NOMO-1 treated with DMSO at 0.1 percent for 48 hours (cell line): ENCODE data around the gene METTL9.
A peak's percentile ranks its signal among the peaks of the same experiment; 100 is the strongest.
"Not testable (repeated sequence)": the region's sequence is repeated elsewhere in the genome, so short reads cannot be mapped to it uniquely, and the experiment has no call there.

Experiments
- DNase-seq: peaks from one replicate; lab custom pipeline; 2025; ENCODE audit not compliant: unreplicated experiment; lab: John Stamatoyannopoulos, UW

Gene METTL9

DNA sequence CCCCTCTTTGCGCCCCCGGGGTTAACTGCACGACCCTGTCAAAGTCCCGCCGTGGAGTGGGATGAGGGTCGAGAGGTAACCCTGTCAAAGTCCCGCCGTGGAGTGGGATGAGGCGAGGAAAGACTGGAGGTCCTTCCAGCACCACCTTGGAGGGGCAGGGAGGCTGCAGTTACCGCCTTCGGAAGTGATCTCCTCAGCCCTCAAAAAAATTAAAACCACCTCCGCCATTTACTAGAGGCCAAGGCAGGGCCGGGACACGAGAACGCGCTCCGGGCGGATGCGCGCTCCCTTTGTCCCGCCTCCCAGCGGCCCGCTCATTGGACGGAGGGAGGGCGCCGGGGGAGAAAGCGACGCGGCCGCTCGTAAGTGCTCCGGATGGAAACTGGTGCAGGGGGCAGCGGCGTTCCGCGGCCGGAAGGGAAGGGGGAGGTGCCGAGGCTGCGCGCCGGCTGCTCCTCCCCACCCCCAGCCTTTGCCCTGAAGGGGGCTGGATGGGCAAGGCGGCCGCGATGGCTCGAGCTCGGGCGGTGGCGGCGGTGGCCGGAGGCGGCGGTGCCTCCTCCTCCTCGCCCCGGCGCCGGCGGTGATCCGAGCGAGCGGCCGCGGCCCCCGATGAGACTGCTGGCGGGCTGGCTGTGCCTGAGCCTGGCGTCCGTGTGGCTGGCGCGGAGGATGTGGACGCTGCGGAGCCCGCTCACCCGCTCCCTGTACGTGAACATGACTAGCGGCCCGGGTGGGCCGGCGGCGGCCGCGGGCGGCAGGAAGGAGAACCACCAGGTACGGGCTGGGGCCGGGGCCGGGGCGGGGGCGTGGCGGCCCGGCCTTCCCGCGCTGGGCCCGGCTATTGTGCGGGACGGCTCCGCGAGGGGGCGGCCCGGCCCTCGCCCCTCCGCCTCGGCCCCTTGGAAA lies at the start of gene METTL9:
Gene METTL9, plus strand, starts transcription at position 456 of the 909 bp plus-strand sequence. Its CDS starts 157 bp downstream, at position 613.
- peak; percentile 92 for DNase-seq

DNA sequence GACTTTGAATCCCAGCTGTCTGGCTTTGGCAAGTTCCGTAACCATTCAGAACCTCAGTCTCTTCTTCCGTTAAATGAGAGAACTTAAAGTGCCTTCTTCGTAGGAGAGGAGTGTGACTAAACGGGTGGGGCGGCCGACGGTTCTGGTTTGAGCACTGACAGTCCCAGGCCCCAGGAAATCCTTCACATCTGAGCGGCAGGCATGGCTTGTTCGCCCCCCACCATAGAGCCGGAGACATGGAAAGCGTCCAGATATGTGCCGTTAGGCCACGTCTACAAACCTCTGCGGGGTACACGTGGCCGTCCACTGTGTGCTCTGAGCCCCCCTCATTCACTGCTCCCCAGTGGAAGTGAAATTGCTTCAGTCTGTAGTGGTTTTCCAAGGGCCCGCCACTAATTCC lies 49.4 kb upstream of the METTL9 start:
- DNase-seq: not testable (repeated sequence)

DNA sequence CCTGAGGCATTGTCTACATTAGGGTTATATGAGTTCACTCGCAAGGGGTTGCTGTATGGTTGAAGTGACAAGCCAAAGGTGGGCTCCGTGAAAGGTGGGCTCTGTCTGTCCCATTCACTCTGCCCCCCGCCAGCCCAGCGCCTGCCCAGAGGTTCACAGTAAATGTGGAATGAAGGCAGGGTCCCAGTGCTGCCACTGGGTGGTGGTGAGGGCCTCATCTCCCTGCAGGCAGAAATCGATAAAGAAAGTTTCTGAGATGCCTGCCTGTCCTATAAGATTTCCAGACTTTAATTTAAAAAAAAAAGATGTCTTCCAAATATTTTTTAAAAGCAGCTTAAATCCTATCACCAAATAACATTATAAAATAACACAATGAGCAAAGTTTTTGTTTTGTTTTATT lies 48.9 kb upstream of the METTL9 start:
- not testable (repeated sequence) for DNase-seq

DNA sequence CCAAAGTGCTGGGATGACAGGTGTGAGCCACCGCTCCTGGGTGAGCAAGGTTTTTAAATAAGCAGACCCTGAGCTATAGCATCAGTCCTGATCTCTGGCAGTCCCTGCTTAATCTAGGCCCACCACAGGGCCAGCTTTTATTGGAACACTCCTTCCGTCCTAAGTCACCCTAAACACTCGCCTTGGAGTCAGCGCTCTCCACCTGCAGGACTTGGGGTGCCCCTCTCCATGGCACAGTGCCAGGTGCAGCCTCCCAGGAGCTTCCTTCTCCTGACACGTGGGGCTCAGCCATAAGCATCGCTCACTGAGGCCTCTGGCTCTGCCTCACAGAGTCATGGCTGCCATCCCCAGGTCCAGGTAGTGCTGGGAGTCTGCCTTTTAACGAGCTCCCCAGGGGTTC lies 48.3 kb upstream of the METTL9 start:
- DNase-seq: not testable (repeated sequence)

DNA sequence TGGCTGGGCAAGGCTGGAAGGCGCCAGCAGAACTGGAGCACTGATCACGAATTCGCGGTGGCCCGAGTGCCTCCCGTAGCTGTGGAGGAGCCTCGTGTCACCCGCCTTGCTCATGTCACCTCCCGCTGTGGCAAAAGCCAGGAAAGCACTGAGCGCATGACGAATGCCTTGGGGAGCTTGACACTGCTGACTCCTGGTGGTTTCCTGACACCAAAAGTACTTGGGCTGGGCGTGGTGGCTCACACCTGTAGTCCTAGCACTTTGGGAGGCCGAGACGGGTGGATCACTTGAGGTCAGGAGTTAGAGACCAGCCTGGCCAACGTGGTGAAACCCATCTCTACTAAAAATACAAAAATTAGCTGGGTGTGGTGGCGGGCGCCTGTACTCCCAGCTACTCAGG lies 47.8 kb upstream of the METTL9 start:
- DNase-seq: not testable (repeated sequence)

DNA sequence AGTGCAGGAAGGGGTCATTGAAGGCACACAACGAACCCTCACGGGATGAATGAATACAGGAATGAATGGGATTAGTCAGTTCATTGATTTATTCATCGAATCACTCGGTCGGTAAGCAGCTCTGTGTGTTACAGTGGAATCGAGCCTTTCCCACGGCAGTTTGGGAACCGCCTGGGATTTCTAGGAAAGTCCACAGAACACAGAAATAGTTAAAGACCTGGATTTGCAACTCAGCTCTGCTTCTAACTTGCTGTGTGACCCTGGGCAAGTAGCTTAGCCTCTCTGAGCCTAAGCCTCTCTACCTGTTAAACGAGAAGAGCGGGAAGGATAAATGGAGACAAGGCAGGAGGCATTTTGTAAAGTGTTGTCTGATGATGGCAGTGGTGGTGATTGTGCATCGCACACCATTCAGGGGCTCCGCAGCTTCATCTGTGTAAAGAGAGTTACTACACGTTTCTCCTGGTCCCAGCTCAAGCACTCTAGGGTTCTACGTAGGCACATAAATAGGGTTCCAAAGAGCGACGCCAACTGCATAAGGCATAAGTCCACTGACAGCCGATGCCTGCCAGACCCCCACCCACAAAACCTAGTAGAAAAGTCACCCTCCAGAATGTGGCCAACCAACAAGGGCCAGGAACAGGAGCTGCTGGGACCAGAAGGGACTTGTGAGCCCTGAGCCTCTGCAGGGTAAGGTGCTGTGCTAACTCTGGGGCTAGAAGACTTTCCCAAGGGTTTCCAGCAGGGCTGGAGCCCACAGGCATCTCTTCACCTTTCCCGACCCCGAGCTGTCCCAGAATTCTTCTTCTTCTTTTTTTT lies 45.7 kb upstream of the METTL9 start:
- DNase-seq: not testable (repeated sequence)

DNA sequence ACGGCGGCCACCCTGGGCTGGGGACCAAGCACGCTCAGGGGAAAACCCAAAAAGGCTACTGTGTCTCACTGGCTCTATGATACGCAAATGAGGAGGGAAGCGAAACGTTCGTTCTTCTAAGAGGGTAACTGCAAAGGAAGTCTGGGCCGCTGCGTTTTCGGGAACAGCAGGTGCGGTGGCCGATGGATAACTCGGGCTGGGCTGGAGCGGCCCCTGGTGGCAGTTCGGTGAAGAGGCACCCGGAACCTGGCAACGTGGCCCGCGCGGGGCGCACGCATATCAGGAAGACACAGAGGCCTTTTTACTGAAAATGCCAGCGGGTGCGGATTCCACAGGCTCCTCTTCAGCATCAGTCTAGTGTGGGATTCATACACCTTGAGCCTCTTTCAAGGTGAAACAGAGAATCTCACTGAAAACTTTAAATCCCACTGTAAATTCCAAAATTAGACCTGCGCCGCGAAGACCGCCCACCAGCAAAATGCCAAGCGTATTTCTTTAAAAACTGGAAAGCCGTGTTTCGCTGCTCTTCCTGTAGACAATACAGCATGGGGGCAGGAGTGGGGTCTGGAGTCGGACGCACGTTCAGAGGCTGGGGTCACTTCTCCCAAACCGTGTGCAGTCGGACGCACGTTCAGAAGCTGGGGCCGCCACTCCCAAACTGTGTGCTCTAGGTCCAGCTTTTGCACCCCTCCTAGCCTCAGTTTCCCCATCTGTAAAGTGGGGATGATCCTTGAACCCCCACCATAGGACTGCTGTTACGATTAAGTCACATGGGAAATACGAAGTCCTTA lies 44.4 kb upstream of the METTL9 start:
- peak; percentile 81 for DNase-seq

DNA sequence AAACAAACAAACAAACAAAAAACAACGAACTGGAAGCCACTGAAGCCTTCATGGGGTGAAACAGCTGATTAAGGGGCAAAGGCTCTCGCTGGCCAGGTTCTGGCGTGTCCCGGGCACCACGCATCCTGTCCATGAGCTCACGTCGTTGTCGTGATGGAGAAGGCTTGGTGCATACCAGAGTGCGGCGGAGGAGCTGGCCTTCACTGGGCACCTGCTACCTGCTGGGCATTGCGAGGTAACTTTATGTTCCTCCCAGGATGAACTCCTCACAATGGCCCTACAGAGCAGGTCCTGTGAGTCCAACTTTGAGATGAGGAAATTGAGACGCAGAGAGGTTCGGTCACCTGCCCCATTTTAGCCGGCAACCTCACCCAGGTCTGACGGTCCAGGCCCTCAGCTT lies 43.8 kb upstream of the METTL9 start:
- not testable (repeated sequence) for DNase-seq

DNA sequence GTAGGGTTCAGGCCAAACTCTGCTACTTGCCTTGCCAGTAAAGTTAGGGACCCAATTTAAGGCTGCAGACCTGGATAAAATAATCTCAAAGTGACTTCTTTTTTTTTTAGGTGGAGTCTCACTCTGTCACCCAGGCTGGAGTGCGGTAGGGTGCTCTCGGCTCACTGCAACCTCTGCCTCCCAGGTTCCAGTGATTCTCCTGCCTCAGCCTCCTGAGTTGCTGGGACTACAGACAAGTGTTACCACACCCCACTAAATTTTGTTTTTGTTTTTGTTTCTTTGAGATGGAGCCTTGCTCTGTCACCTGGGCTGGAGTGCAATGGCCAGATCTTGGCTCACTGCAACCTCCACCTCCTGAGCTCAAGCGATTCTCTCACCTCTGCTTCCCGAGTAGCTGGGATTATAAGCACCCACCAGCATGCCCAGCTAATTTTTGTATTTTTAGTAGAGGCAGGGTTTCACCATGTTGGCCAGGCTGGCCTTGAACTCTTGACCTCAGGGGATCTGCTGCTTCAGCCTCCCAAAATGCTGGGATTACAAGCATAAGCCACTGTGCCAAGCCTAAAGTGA lies 43.3 kb upstream of the METTL9 start:
- DNase-seq: not testable (repeated sequence)

DNA sequence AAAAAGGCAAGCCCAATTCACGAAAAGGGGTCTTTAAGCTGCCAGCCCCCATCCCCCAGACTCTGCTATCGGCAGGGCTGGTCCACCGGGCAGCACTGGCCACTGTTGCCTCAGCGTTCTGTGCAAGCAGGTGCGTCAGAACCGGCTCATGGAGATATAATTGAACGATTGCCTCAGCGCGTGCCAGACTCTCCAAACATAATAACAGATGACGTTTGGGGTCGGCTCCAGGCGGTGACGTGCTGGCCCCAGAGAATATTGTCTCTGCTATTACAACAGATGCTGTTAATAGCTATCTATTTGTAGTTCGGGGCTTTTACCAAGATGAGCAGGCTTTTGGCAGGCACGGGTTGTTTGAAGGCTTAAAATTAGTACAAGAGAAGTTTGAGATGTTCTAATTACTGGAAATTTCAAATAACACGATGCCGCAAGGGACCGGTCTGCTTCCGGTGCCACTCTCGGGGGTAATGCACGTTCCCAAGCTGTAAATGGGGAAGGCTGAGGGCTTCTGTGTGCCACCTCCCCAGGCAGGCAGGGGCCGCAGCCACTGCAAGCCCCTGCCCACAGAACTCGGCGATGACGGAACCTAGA lies 42.6 kb upstream of the METTL9 start:
- peak; percentile 21 for DNase-seq

DNA sequence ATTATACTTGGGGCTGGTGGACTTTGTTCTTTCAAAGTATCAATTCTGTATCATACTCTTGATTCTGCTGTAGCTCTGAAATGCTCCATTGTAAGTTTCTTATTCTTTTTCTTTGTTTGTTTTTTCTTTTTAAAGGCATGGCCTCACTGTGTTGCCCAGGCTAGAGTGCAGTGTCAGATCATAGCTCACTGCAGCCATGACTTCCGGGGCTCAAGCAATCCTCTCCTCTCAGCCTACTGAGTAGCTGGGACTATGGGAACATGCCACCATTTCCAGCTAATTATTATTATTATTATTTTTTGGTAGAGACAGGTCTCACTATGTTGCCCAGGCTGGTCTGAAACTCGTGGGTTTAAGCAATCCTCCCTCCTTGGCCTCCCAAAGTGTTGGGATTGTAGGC lies 38.9 kb upstream of the METTL9 start:
- no peak for DNase-seq

DNA sequence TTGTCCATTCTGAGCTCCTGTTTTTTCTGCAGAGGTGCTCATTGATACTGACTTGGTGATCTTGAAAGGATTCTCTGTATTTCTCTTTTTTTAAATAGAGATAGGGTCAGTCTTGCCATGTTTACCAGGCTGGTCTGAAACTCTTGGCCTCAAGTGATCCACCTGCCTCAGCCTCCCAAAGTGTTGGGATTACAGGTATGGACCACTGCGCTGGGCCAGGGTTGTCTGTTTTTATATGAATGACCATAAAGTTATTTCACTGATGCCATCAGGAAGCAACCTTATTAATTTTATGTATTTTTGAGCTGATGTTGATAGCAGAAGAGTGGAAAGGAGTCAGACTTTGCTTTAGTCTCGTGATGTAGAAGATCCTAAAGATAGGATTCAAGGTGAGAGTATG lies 35.7 kb upstream of the METTL9 start:
- no peak for DNase-seq

DNA sequence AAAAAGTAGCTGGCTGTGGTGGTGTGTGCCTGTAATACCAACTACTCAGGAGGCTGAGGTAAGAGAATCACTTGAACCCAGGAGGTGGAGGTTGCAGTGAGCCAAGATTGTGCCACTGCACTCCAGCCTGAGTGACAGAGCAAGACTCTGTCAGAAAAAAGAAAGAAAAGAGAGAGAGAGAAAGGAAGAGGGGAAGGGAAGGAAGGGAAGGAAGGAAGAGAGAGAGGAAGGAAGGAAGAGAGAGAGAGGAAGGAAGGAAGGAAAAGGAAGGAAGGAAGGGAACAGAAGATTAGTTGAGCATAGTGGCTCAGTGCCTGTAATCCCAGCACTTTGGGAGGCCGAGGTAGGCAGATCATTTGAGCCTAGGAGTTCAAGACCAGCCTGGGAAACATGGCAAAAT lies 35.0 kb upstream of the METTL9 start:
- DNase-seq: not testable (repeated sequence)

DNA sequence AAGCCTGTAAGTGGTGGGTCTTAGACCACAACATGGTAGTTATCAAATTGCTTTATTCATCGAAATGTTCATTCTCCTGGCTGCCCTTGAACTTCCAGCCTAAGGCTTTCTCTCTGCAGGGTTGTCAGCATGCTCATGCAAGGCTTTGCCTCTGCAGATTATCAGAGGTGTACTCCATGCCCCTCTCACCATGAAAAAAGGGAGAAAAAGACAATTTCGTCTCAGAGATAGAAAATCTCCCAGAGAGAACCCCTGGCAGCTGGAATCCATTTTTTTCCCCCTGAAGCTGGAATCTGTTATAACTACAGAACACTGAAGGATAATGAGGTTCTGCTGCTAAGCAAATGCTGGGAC lies 33.9 kb upstream of the METTL9 start:
- DNase-seq: no peak

DNA sequence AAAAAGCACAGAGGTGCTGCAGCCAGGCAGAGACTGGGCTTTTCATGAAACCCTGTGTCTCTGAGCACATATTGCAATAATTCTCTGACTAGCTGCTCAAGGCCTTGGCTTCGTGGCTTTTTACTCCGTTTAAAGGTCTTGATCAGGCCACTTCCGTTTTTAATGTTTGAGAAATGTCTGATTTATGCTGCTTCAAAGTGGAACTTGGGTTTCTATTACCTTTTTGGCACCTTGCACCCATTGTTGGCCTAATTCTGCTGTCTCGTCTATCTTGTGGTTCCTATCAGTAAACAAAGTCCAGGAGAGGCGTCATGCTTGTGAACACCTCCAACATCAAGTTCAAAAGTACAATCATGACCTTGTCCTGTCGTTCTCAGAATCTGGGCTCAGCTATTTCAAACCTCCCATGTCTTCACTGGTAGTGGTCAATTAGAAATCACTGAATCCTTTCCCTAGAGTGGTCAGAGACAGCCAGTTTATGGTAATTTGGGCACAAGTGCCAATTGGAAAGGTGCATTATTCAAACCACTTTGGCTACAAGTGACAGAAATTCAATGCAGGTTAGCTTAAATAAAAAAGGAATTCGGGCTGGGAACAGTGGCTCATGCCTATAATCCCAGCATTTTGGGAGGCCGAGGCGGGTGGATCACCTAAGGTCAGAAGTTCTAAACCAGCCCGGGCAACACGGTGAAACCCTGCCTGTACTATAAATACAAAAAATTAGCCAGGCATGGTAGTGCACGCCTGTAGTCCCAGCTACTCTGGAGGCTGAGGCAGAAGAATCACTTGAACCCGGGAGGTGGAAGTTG lies 33.3 kb upstream of the METTL9 start:
- peak; percentile 81 for DNase-seq

DNA sequence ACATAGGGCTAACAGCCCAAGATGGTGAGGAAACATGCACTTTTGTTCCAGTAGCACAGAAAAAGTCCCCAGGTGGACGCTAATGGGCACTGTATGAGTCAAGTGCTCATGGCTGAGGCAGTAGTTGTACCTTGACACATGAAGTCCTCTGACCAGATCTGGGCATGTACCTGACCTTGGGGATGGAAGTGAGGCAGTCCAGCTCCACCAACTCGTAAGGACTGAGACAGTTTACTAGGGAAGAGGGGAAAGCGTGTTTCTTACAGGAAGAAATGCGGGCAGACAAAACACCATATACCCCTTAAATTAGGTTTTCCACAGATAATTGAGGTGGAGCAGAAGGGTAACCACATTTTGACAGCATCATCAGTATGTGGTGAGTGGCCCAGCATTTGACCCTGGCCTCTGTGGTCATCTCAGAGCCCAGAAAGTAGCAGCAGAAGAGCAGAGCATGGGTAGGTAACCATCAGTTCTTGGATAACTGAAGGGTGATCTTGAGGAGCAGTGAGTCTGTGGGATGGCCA lies 32.4 kb upstream of the METTL9 start:
- no peak for DNase-seq

DNA sequence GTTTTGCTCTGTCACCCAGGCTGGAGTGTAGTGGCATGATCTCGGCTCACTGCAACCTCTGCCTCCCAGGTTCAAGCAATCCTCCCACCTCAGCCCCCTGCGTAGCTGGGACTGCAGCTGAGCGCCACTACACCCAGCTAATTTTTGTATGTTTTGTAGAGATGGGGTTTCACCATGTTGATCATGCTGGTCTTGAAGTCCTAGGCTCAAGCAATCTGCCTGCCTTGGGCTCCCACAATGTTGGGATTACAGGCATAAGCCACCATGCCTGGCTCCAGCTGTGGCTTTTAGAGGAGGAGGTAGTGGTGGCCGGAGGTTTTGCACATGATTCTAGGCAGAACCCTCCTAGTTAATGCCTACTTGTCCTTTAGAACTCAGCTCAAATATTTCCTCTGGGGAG lies 31.9 kb upstream of the METTL9 start:
- DNase-seq: not testable (repeated sequence)

DNA sequence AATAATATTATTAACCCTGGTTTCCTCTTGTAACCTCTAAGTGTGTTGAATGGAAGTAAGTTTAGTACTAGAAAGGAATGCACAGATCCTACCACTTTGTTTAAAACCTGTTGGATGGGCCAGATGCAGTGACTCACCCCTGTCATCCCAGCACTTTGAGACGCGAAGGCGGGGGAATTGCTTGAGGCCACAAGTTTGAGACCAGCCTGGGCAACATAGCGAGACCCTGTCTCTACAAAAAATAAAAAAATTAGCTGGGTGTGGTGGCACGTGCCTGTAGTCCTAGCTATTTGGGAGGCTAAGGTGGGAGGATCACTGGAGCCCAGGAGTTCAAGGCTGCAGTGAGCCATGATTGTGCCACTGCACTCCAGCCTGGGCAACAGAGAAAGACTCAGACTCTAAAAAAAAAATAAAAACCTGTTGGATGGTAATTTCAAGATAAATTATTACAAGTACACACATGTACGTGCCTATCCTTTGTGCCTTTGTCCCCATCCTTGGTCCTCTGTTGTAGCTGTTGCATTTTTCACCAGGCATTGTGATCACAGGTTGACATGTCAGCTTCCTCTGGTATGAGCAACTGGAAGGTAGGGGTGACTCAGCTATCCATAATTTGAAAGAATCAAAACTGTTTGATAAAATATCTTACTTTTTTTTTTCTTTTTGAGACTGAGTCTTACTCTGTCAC lies 30.7 kb upstream of the METTL9 start:
- no peak for DNase-seq

DNA sequence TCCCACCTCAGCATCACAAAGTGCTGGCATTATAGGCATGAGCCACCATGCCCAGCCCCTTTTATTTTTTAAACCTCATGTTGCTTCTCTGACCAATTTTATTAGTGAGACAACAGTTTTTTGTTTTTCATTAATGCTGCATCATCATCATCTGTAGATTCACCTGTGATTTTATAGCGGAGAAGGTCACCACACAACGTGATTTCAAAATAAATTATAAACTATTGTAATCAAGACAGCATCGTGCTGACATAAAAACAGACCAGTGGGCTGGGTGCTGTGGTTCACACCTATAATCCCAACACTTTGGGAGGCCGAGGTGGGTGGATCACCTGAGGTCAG lies 28.7 kb upstream of the METTL9 start:
- DNase-seq: no peak
